ENCODE data around the gene DCAF12. TPM values are rescaled to one million over a fixed set of nuclear protein-coding genes. Genes with fewer than 3 reads are reported as not detected.
"Not testable (repeated sequence)": the region's sequence is repeated elsewhere in the genome, so short reads cannot be mapped to it uniquely, and the experiment has no call there.

DCAF12 gene
- total RNA-seq, 2 experiments from 2014 or later = 34.0 to 37.0 TPM

GRCh38 chr9:34145165-34145564, 18.7 kb upstream of the DCAF12 start:
- H3K9me3 Mint-ChIP-seq = no peaks in the 10 kb centered on the region
- no peak overlapping the region for H3K27ac Mint-ChIP-seq
- CTCF ChIA-PET = interaction anchor here (0.7 to 1.7 kb wide), 3 partner anchors 107 to 174 kb away, joined by 3 to 4 read pairs (median 3); no protein-coding TSS in a partner anchor
- H3K4me3 Mint-ChIP-seq = no peak overlapping the region
- no peaks in the 10 kb centered on the region for H3K27me3 Mint-ChIP-seq (ENCODE audit: low read depth)
- intact Hi-C loops (cut with micrococcal nuclease) = no loop called here
- no peaks in the 10 kb centered on the region for H3K4me1 Mint-ChIP-seq (ENCODE audit: low read depth)
- DNase-seq = no peak
- H3K36me3 Mint-ChIP-seq (ENCODE audit: low read depth) = no peaks in the 10 kb centered on the region

- CTCF ChIA-PET = no interaction called here
- DNase-seq = no peak
- intact Hi-C loops (cut with micrococcal nuclease) = no loop called here
- Mint-ChIP-seq H3K27me3 (ENCODE audit: low read depth) (no peaks in the 10 kb centered on the region), H3K9me3 (no peaks in the 10 kb centered on the region), H3K4me1 (ENCODE audit: low read depth) (peaks cover 3% of the 10 kb centered on the region), H3K4me3 (no peak overlapping the region), H3K27ac (no peak overlapping the region), H3K36me3 (ENCODE audit: low read depth) (no peaks in the 10 kb centered on the region)
Measured at GRCh38 chr9:34143116-34143515, 16.6 kb upstream of the DCAF12 start.

- Mint-ChIP-seq H3K27ac (no peak overlapping the region), H3K4me3 (no peak overlapping the region), H3K4me1 (ENCODE audit: low read depth) (peaks cover 3% of the 10 kb centered on the region), H3K9me3 (no peaks in the 10 kb centered on the region), H3K36me3 (ENCODE audit: low read depth) (no peaks in the 10 kb centered on the region), H3K27me3 (ENCODE audit: low read depth) (no peaks in the 10 kb centered on the region)
- no peak for DNase-seq
- CTCF ChIA-PET = interaction anchor here (0.6 to 1.6 kb wide), 3 partner anchors 67 to 497 kb away, joined by 3 to 4 read pairs (median 4); partner anchors contain the start of gene SIGMAR1
- intact Hi-C loops (cut with micrococcal nuclease) = no loop called here
Measured at GRCh38 chr9:34140853-34141252, 14.4 kb upstream of the DCAF12 start.

GRCh38 chr9:34139477-34140146, 13.1 kb upstream of the DCAF12 start:
- peaks cover 3% of the 10 kb centered on the region for H3K4me1 Mint-ChIP-seq (ENCODE audit: low read depth)
- intact Hi-C loops (cut with micrococcal nuclease) = no loop called here
- H3K36me3 Mint-ChIP-seq (ENCODE audit: low read depth) = no peaks in the 10 kb centered on the region
- H3K27ac Mint-ChIP-seq = no peak overlapping the region
- H3K4me3 Mint-ChIP-seq = no peak overlapping the region
- CTCF ChIA-PET = interaction anchor here (0.6 to 1.6 kb wide), 2 partner anchors 66 to 327 kb away, joined by 3 to 4 read pairs; no protein-coding TSS in a partner anchor
- DNase-seq = no peak
- H3K9me3 Mint-ChIP-seq = no peaks in the 10 kb centered on the region
- H3K27me3 Mint-ChIP-seq (ENCODE audit: low read depth) = no peaks in the 10 kb centered on the region

GRCh38 chr9:34138644-34139043, 12.1 kb upstream of the DCAF12 start:
- H3K4me1 Mint-ChIP-seq (ENCODE audit: low read depth); H3K36me3 Mint-ChIP-seq (ENCODE audit: low read depth); H3K27me3 Mint-ChIP-seq (ENCODE audit: low read depth); H3K9me3 Mint-ChIP-seq; DNase-seq; intact Hi-C loops (cut with micrococcal nuclease); H3K4me3 Mint-ChIP-seq; CTCF ChIA-PET; H3K27ac Mint-ChIP-seq: not testable (repeated sequence)

GRCh38 chr9:34134521-34134920, 8.0 kb upstream of the DCAF12 start:
- Mint-ChIP-seq H3K27me3 (ENCODE audit: low read depth) (no peaks in the 10 kb centered on the region), H3K27ac (no peak overlapping the region), H3K4me1 (ENCODE audit: low read depth) (peaks cover 3% of the 10 kb centered on the region), H3K9me3 (no peaks in the 10 kb centered on the region), H3K36me3 (ENCODE audit: low read depth) (no peaks in the 10 kb centered on the region), H3K4me3 (no peak overlapping the region)
- CTCF ChIA-PET = no interaction called here
- DNase-seq = no peak
- intact Hi-C loops (cut with micrococcal nuclease) = no loop called here

- H3K27me3 Mint-ChIP-seq (ENCODE audit: low read depth) = no peaks in the 10 kb centered on the region
- H3K36me3 Mint-ChIP-seq (ENCODE audit: low read depth) = no peaks in the 10 kb centered on the region
- no peak for DNase-seq
- intact Hi-C loops (cut with micrococcal nuclease) = no loop called here
- CTCF ChIA-PET = interaction anchor here (0.6 kb wide), 1 partner anchor 14 kb away, joined by 3 read pairs; no protein-coding TSS in a partner anchor
- H3K4me1 Mint-ChIP-seq (ENCODE audit: low read depth) = no peaks in the 10 kb centered on the region
- H3K9me3 Mint-ChIP-seq = no peaks in the 10 kb centered on the region
- H3K27ac Mint-ChIP-seq = no peak overlapping the region
- H3K4me3 Mint-ChIP-seq = no peak overlapping the region
Measured at GRCh38 chr9:34133436-34133949, 7.0 kb upstream of the DCAF12 start.

GRCh38 chr9:34131571-34131970, 5.1 kb upstream of the DCAF12 start:
- Mint-ChIP-seq H3K4me3 (no peak overlapping the region), H3K36me3 (ENCODE audit: low read depth) (no peaks in the 10 kb centered on the region), H3K27ac (no peak overlapping the region), H3K27me3 (ENCODE audit: low read depth) (no peaks in the 10 kb centered on the region), H3K9me3 (no peaks in the 10 kb centered on the region), H3K4me1 (ENCODE audit: low read depth) (peaks cover 2% of the 10 kb centered on the region)
- CTCF ChIA-PET = interaction anchor here (1.5 kb wide), 1 partner anchor 121 kb away, joined by 3 read pairs; no protein-coding TSS in a partner anchor
- intact Hi-C loops (cut with micrococcal nuclease) = no loop called here
- DNase-seq = no peak

- Mint-ChIP-seq H3K4me3 (peak overlapping the region; percentile 93), H3K27me3 (ENCODE audit: low read depth) (no peaks in the 10 kb centered on the region), H3K36me3 (ENCODE audit: low read depth) (peaks cover 19% of the 10 kb centered on the region), H3K4me1 (ENCODE audit: low read depth) (peaks cover 29% of the 10 kb centered on the region), H3K27ac (peak overlapping the region; percentile 93), H3K9me3 (no peaks in the 10 kb centered on the region)
- intact Hi-C loops (cut with micrococcal nuclease) = loop anchor here (2.0 to 10.0 kb wide), 4 partner anchors 60 to 655 kb away; partner anchors contain the start of genes DNAI1, FAM219A, NOL6 and SIGMAR1
- DNase-seq = no peak
- CTCF ChIA-PET = interaction anchor here (0.5 to 3.6 kb wide), 3 partner anchors 28 to 245 kb away, joined by 3 to 15 read pairs (median 4); no protein-coding TSS in a partner anchor
Measured at GRCh38 chr9:34127035-34127948, 794 bp upstream of the DCAF12 start.

- DNase-seq = peak; percentile 24
- Mint-ChIP-seq H3K27ac (peak overlapping the region; percentile 88), H3K36me3 (ENCODE audit: low read depth) (peaks cover 30% of the 10 kb centered on the region), H3K9me3 (no peaks in the 10 kb centered on the region), H3K4me1 (ENCODE audit: low read depth) (peaks cover 40% of the 10 kb centered on the region), H3K27me3 (ENCODE audit: low read depth) (no peaks in the 10 kb centered on the region), H3K4me3 (peak overlapping the region; percentile 93)
- CTCF ChIA-PET = interaction anchor here (3.6 kb wide), 1 partner anchor 127 kb away, joined by 15 read pairs; no protein-coding TSS in a partner anchor
- intact Hi-C loops (cut with micrococcal nuclease) = loop anchor here (1.0 to 10.0 kb wide), 10 partner anchors 54 to 653 kb away; partner anchors contain the start of genes DNAI1, FAM219A, KIF24 and NOL6
Measured at GRCh38 chr9:34125681-34126206, 754 bp downstream of the DCAF12 start.

GRCh38 chr9:34124926-34125325, 1.6 kb downstream of the DCAF12 start:
- Mint-ChIP-seq H3K4me3 (peak overlapping the region; percentile 93), H3K9me3 (no peaks in the 10 kb centered on the region), H3K27ac (peak overlapping the region; percentile 88), H3K4me1 (ENCODE audit: low read depth) (peaks cover 40% of the 10 kb centered on the region), H3K36me3 (ENCODE audit: low read depth) (peaks cover 30% of the 10 kb centered on the region), H3K27me3 (ENCODE audit: low read depth) (no peaks in the 10 kb centered on the region)
- no peak for DNase-seq
- CTCF ChIA-PET = interaction anchor here (3.6 kb wide), 1 partner anchor 128 kb away, joined by 15 read pairs; no protein-coding TSS in a partner anchor
- intact Hi-C loops (cut with micrococcal nuclease) = loop anchor here (5.0 to 10.0 kb wide), 3 partner anchors 332 to 653 kb away; partner anchors contain the start of genes DNAI1, FAM219A, NOL6 and SIGMAR1

All from activated naive CD4-positive, alpha-beta T cell treated with anti-CD3 and anti-CD28 coated beads for 36 hours (primary cell).